ENCODE results near the gene CFD. TPM values are rescaled to one million over a fixed set of nuclear protein-coding genes. Genes with fewer than 3 reads are reported as not detected.

Gene CFD
- polyA plus RNA-seq, 3 donors, result 146 to 2,068 (median 706) TPM

Other genes starting within 250 kb of the CFD start
- gene POLRMT, start 226.1 kb upstream of the CFD start, polyA plus RNA-seq, result 10 to 100 TPM; 31.0 to 58.5 (median 35.9) TPM
- under 1 TPM; 0.22 to 0.68 (median 0.35) TPM for gene FGF22, start 219.8 kb upstream of the CFD start, polyA plus RNA-seq
- 10 to 100 TPM; 19.1 to 50.0 (median 24.8) TPM for gene RNF126, start 196.4 kb upstream of the CFD start, polyA plus RNA-seq
- gene FSTL3, start 183.3 kb upstream of the CFD start, polyA plus RNA-seq, result 100 to 1,000 TPM in 1 of 3 donors, 10 to 100 TPM in 2; 24.5 to 153 (median 48.5) TPM
- gene PRSS57, start 164.2 kb upstream of the CFD start, polyA plus RNA-seq, result under 1 TPM in 2 of 3 donors, not detected in 1; 0.09 to 0.34 TPM
- 100 to 1,000 TPM in 2 of 3 donors, 1 to 10 TPM in 1; 8.0 to 153 (median 135) TPM for gene PALM, start 150.7 kb upstream of the CFD start, polyA plus RNA-seq
- gene MISP, start 108.6 kb upstream of the CFD start, polyA plus RNA-seq, result 1 to 10 TPM in 2 of 3 donors, under 1 TPM in 1; 0.45 to 1.6 (median 1.0) TPM
- 100 to 1,000 TPM in 2 of 3 donors, 10 to 100 TPM in 1; 51.6 to 125 (median 119) TPM for gene PTBP1, start 62.2 kb upstream of the CFD start, polyA plus RNA-seq
- gene PLPPR3, start 37.7 kb upstream of the CFD start, polyA plus RNA-seq, result under 1 TPM in 1 of 3 donors, not detected in 2; 0.02 TPM
- gene AZU1, start 31.8 kb upstream of the CFD start, polyA plus RNA-seq, result 1 to 10 TPM in 1 of 3 donors, under 1 TPM in 2; 0.03 to 3.3 (median 0.13) TPM
- 1 to 10 TPM in 1 of 3 donors, under 1 TPM in 2; 0.07 to 2.8 (median 0.09) TPM for gene PRTN3, start 18.7 kb upstream of the CFD start, polyA plus RNA-seq
- 1 to 10 TPM in 2 of 3 donors, under 1 TPM in 1; 0.54 to 9.2 (median 2.4) TPM for gene ELANE, start 7.4 kb upstream of the CFD start, polyA plus RNA-seq
- 10 to 100 TPM; 38.8 to 41.4 (median 39.0) TPM for gene MED16, start 33.5 kb downstream of the CFD start, polyA plus RNA-seq
- gene RNU6-9, start 33.8 kb downstream of the CFD start, polyA plus RNA-seq, result not detected
- 10 to 100 TPM; 44.6 to 59.1 (median 57.9) TPM for gene R3HDM4, start 53.6 kb downstream of the CFD start, polyA plus RNA-seq
- gene KISS1R, start 57.7 kb downstream of the CFD start, polyA plus RNA-seq, result under 1 TPM in 1 of 3 donors, not detected in 2; 0.37 TPM
- gene ARID3A, start 66.4 kb downstream of the CFD start, polyA plus RNA-seq, result 1 to 10 TPM; 3.6 to 8.2 (median 8.0) TPM
- gene WDR18, start 124.7 kb downstream of the CFD start, polyA plus RNA-seq, result 10 to 100 TPM; 26.7 to 33.5 (median 30.9) TPM
- gene GRIN3B, start 140.8 kb downstream of the CFD start, polyA plus RNA-seq, result under 1 TPM in 2 of 3 donors, not detected in 1; 0.01 to 0.03 TPM
- gene TMEM259, start 161.5 kb downstream of the CFD start, polyA plus RNA-seq, result 100 to 1,000 TPM; 107 to 198 (median 126) TPM
- not detected for gene RNU6-2, start 161.9 kb downstream of the CFD start, polyA plus RNA-seq
- 100 to 1,000 TPM in 1 of 3 donors, 10 to 100 TPM in 2; 39.3 to 107 (median 76.1) TPM for gene CNN2, start 166.9 kb downstream of the CFD start, polyA plus RNA-seq
- gene ABCA7, start 180.4 kb downstream of the CFD start, polyA plus RNA-seq, result 10 to 100 TPM in 2 of 3 donors, 1 to 10 TPM in 1; 9.6 to 26.2 (median 14.7) TPM
- 10 to 100 TPM; 10.1 to 22.3 (median 14.7) TPM for gene ARHGAP45, start 207.5 kb downstream of the CFD start, polyA plus RNA-seq
- 100 to 1,000 TPM in 2 of 3 donors, 10 to 100 TPM in 1; 86.3 to 393 (median 226) TPM for gene POLR2E, start 235.7 kb downstream of the CFD start, polyA plus RNA-seq
- 1,000 to 10,000 TPM in 2 of 3 donors, 100 to 1,000 TPM in 1; 205 to 2,242 (median 1,517) TPM for gene GPX4, start 244.3 kb downstream of the CFD start, polyA plus RNA-seq

Measured in adipose tissue (tissue), 3 donors.